ENCODE data around the gene BLVRA.
"Not testable (repeated sequence)": the region's sequence is repeated elsewhere in the genome, so short reads cannot be mapped to it uniquely, and the experiment has no call there.

BLVRA gene

DNA sequence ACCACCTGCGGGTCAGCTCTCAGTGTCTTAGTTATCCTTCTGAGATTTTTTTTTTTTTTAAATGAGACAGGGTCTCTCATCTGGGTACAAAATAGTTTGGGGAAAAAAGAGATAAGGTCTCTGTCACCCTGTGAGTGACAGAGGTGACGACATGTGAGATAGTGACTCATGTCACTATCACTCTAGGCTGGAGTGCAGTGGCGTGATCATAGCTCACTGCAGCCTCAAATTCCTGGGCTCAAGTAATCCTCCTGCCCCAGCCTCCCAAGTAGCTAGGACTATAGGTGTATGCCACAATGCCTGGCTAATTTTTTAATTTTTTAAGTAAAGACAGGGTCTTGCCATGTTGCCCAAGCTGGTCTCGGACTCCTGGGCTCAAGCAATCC, 10.4 kb downstream of the BLVRA start:
- DNase-seq (ENCODE audit: low read depth in 1 of 2, low spot score in 1 of 2) = no peak

DNA sequence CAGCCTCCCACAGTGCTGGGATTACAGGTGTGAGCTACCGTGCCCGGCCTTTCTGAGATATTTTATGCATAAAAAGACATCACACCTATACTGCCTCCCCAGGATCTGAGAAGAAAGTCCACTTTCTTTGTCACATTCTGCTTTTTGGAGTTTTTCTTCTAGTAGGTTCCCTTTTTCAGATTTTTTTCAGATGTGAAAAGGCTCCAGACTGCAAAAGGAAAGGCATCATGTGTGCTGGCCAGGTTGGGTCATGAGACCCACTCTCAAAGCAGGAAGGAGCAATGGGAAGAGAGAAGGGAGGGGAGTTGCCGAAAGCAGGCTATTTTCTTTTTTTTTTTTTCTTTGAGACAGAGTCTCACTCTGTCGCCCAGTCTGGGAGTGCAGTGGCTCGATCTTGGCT, 10.8 kb downstream of the BLVRA start:
- DNase-seq (ENCODE audit: low read depth in 1 of 2, low spot score in 1 of 2) = no peak

DNA sequence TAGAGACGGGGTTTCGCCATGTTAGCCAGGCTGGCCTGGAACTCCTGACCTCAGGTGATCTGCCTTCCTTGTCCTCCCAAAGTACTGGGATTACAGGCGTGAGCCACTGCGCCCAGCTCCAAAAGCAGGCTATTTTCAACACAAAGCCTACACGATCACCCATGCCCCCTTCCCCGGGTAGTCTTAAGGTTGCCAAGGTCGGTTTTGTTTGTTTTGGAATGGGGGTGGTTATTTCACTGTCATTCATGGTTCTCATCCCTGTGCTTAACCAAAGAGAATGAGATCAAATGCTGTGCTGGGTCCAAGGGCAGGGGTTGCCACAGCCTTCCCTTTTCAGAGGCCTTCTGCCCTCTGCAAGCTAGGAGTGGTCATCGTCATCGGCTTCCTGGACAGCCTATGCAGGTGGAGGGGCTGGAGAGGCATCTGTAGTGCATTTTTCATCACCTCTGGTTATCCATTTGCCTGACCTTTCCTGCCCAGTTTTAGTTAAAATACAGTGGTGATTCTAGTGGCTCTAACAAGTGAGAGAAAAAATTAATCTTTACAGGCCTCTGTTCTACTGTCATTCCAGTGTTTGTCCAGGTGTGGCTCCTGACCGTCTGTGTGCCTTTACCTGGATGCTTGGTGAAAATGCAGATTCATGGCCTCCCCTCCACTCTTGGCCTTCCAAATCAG, 11.4 kb downstream of the BLVRA start:
- no peak for DNase-seq (ENCODE audit: low read depth in 1 of 2, low spot score in 1 of 2)

DNA sequence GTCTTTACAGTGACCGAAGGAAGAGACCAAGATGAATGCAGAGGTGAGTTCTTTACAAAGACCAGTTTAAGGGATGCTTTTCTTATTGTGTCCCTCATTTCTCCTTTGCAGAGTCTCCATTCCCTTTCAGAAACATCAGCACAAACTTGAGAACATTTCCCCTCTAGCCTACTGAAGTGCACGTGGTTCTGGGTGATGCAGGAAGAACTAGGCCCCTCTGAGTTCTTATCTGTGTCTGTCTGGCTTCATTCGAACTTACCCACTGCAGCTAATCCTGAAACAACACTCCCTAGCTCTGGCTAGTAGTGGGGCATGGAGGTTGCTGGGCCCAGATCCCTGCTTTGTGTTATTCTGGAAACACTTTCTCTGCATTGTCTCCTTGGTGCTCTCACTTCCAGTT, 12.6 kb downstream of the BLVRA start:
- no peak for DNase-seq (ENCODE audit: low read depth in 1 of 2, low spot score in 1 of 2)

DNA sequence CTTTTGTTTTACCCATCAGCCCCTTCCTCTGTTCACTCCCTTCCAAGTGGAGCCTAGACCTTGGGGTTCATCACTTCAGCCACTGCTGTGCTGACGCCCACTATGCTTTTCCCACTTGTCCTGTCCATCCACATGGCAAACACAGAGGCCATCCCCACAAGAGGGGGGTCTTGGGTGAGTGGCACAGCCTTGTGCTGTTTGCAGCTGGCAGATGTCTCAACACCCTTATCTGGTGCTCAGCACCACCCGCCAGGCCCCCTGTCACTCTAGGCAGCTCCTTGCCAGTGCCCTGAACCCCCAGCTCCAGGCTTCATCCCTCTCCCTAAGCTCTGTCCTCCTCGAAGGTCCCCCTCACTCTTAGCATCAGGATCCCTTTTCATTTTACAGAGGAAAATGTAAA, 13.1 kb downstream of the BLVRA start:
- no peak for DNase-seq (ENCODE audit: low read depth in 1 of 2, low spot score in 1 of 2)

DNA sequence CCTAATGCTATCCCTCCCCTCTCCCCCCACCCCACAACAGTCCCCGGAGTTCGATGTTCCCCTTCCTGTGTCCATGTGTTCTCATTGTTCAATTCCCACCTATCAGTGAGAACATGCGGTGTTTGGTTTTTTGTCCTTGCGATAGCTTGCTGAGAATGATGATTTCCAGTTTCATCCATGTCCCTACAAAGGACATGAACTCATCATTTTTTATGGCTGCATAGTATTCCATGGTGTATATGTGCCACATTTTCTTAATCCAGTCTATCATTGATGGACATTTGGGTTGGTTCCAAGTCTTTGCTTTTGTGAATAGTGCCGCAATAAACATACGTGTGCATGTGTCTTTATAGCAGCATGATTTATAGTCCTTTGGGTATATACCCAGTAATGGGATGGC, 14.8 kb downstream of the BLVRA start:
- not testable (repeated sequence) for DNase-seq (ENCODE audit: low read depth in 1 of 2, low spot score in 1 of 2)

DNA sequence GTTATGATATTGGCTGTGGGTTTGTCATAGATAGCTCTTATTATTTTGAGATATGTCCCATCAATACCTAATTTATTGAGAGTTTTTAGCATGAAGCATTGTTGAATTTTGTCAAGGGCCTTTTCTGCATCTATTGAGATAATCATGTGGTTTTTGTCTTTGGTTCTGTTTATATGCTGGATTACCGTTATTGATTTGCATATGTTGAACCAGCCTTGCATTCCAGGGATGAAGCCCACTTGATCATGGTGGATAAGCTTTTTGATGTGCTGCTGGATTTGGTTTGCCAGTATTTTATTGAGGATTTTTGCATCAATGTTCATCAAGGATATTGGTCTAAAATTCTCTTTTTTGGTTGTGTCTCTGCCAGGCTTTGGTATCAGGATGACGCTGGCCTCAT, 16.8 kb downstream of the BLVRA start:
- not testable (repeated sequence) for DNase-seq (ENCODE audit: low read depth in 1 of 2, low spot score in 1 of 2)

DNA sequence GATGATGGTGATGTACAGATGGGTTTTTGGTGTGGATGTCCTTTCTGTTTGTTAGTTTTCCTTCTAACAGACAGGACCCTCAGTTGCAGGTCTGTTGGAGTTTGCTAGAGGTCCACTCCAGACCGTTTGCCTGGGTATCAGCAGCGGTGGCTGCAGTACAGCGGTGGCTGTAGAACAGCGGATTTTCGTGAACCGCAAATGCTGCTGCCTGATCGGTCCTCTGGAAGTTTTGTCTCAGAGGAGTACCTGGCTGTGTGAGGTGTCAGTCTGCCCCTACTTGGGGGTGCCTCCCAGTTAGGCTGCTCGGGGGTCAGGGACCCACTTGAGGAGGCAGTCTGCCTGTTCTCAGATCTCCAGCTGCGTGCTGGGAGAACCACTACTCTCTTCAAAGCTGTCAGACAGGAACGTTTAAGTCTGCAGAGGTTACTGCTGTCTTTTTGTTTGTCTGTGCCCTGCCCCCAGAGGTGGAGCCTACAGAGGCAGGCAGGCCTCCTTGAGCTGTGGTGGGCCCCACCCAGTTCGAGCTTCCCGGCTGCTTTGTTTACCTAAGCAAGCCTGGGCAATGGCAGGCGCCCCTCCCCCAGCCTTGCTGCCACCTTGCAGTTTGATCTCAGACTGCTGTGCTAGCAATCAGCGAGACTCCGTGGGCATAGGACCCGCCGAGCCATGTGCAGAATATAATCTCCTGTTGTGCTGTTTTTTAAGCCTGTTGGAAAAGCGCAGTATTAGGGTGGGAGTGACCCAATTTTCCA, 20.0 kb downstream of the BLVRA start:
- not testable (repeated sequence) for DNase-seq (ENCODE audit: low read depth in 1 of 2, low spot score in 1 of 2)

DNA sequence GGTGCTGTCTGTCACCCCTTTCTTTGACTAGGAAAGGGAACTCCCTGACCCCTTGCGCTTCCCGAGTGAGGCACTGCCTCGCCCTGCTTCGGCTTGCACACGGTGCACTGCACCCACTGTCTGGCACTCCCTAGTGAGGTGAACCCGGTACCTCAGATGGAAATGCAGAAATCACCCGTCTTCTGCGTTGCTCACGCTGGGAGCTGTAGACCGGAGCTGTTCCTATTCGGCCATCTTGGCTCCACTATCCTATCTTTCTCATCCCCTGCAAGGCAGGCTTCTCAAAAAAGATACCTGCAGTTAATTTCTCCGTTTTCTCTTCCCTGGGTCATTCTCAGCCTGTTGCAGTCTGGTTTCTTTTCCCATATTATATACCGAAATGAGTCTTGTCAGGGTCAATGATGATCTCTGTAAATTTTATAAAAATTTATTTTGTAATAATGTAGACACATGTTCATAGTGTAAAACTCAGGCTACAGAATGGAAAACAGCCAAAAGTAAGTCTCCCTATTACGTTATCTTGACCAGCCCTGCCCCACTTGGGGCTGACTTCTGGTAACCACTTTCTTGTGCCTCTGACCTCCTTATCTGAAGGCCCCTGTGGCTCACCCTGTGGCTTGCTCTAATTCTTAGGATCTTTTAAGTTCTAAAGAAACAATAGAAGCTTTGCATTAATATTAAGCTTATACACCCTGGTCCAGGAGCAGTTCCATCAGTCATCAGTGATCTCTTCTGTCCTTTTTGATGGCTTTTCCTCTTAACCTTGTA, 20.7 kb downstream of the BLVRA start:
- no peak for DNase-seq (ENCODE audit: low read depth in 1 of 2, low spot score in 1 of 2)

DNA sequence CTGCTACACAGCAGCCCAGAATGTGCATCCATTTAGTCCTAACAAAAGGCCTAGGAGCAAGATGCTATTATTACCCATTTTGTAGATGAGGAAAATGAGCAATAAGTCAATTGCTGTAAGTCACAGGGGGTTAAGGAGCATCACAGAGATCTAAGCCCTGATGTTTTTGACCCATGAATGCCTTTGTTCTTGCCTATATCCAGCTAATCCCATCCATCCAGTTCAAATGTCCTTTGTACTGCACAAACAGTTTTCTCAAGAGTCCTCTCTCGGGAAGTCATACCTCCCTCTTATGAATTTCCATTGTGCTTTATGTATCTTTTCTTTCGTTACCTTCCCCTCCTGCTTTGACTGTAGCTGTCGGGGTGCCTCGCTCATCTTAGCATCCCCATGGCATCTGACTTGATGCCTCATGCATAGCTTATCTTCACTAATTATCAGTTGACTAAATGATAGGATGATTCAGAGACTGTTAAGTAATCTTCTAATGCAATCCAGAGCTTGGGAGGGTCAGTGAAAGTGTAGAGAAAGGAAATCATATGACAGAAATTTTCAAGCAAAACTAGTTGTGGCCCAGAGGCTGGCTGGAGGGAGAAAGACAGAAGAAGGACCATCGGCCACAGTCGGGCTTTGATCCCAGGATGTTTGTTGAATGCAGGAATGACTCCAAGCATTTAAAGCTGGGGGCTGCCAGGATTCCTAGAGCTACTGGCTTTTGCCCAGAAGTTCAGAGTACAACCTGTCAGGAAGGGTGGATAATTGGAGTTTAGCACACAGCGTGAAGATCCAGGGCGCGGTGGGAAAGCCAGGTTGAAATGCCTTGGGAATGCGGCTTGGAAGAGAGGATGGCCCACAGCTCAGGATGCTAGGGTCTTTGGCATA, 23.5 kb downstream of the BLVRA start:
- DNase-seq (ENCODE audit: low read depth in 1 of 2, low spot score in 1 of 2) = no peak

DNA sequence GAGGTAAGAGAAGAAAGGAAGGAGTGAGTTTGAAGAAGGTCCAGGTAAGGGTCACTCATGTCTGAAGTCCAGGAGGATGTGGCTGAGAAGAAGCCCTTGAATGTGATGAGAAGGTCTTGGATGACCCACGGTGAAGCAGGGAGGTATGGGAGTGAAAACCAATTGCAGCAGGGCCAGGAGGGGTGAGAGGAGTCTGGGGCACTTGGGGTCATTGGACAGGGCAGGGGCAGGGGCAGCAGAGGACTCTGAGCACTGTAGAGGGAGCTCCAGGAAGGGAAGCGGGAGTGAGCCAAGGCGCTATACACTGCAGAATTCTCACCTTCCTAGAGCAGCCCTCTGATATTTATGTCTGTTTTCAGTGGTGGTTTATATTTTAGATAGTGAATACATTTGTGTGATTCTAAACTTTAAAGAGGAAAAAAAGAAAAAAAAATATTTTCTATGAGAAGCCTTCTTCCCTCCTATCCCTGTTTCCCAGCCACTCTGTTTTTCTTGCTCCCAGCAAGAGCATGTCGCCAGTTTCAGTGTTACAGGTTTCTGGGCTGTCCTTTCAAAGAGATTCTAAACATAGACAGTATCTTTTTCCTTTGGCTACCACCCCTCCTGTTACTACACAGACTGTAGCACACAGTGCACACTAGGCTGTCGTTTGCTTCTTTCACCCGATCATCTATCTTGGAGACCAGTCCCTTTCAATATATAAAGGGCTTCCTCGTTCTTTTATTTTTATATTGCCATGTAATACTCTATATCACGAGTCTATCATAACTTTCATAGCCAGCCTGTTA, 24.5 kb downstream of the BLVRA start:
- no peak for DNase-seq (ENCODE audit: low read depth in 1 of 2, low spot score in 1 of 2)

DNA sequence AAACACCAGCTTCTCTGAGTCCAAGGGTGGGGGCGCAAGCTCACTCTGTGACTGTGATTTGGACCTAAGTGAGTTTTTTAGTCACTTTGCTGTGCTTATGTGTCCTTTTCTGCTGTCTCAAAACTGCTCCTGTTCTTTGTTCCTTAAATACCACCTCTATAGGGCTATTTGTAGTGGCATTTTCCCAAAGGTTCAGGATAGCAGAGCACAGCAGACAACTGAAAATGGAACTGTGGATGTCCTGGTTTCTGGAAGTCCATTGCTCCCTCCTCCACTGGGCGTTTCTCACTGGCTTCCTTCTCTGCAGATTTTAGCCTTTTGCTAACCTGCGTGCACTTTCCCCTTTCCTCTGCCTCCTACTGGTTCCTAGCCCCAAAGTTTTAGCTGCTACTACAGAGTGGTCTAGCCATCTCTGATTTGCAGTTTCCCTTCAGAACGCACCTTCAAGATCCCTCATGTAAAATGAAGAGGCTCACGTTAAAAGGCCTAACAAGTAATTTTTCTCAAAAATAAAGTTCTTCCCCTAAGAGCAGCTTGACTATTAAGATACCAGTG, 25.6 kb downstream of the BLVRA start:
- DNase-seq (ENCODE audit: low read depth in 1 of 2, low spot score in 1 of 2) = no peak

DNA sequence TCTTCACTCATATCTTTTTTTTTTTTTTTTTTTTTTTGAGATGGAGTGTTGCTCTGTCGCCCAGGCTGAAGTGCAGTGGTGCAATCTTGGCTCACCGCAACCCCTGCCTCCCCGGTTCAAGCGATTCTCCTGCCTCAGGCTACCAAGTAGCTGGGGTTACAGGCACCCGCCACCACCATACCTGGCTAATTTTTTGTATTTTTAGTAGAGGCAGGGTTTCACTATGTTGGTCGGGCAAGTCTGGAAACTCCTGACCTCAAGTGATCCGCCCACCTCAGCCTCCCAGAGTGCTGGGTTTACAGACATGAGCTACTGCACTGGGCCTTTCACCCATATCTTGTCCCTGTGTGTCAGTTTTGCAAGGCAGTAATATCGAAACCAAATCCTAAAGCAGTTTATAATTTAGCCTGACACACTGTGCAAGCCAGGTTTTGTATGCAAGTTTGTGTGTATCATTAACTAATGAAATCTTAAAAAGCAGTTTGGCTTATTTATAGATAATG, 26.2 kb downstream of the BLVRA start:
- DNase-seq (ENCODE audit: low read depth in 1 of 2, low spot score in 1 of 2) = peak in 1 of 2 donors; percentile 9

DNA sequence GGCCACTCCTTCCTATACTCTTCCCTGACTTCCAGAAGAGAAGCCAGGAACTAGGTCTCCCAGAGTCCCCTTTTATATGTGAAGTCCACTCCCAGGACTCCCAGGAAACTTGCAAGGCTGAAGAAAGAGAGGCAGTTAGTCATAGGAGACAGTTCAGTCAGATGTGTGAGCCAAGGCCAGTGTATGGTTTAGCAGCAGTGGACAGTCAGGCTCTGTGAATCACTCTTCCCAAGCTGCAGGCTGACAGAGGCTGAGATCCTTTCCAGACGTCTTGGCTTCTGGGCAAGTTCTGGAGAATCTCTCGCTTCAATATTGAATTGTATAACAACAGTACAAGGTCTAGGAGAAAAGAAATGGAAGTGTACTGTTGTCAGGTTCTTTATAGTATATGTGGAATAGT, 26.9 kb downstream of the BLVRA start:
- no peak for DNase-seq (ENCODE audit: low read depth in 1 of 2, low spot score in 1 of 2)

DNA sequence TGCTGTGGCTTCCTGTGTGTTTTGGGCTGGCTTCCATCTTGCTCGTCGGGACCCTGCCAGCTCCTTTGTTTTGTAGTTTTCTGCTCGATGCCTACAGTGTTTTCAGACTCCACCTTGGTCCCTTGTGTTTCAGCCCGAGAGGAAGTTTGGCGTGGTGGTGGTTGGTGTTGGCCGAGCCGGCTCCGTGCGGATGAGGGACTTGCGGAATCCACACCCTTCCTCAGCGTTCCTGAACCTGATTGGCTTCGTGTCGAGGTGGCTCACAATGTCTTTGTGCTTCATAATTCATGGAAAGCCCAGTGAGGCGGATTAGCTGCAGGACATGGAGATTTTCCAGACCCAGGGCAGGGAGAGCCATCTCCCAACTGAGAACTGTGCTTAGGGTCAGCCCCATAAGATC, 29.3 kb downstream of the BLVRA start:
- DNase-seq (ENCODE audit: low read depth in 1 of 2, low spot score in 1 of 2) = no peak

DNA sequence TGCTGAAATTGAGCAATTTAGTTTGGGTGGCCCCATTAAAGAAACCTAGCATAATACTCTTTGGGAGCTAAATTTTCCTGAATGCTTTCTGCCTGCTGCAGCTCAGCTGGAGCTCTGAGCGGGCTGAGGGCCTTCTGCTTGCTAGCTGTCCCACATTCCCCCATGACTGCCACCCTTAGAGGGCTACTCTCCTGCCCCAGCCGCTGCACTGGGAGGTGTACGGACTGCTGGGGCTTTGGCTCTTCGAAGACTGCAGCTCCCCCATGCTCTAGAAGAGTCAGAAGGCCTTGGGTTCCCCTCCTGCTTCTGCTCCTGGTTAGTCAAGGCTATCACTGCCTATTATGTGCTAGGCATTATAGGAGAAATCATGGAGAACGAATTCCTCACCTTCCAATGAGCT, 31.5 kb downstream of the BLVRA start:
- DNase-seq (ENCODE audit: low read depth in 1 of 2, low spot score in 1 of 2) = no peak

DNA sequence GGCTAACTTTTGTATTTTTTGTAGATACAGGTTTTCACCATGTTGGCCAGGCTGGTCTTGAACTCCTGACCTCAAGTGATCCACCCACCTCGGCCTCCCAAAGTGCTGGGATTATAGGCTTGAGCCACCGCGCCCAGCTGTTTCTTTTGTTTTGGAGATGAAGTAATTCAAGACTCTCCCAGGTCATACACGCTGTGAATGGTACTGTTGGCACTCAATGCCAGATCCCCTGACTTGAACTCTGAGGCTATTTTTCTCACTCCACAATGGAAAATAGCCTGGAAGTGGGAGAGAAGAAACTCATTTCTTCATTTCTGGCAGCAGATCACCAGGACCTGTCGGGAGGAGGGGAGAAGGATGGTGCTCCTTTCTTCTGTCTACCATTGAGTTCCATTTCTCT, 32.4 kb downstream of the BLVRA start:
- DNase-seq (ENCODE audit: low read depth in 1 of 2, low spot score in 1 of 2) = no peak

DNA sequence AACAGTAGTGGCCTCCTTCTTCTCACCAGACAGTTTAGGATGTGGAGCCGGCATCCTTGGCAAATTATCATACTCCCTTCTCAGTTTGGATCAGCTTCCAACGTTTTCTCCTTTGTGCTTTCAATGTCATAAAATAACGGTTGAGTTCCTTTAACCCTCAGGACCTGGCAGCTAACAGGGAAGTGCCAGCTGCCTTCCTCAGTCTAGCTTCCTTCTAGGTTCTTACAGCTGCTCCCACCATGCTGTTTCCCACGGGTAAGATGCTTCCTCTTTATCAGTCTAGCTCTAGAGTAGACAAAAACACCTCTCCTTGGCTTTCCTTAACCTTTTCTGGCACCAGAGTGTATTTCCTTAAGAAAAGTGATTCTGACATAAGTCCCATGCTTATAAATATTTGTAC, 33.2 kb downstream of the BLVRA start:
- DNase-seq (ENCODE audit: low read depth in 1 of 2, low spot score in 1 of 2) = no peak

DNA sequence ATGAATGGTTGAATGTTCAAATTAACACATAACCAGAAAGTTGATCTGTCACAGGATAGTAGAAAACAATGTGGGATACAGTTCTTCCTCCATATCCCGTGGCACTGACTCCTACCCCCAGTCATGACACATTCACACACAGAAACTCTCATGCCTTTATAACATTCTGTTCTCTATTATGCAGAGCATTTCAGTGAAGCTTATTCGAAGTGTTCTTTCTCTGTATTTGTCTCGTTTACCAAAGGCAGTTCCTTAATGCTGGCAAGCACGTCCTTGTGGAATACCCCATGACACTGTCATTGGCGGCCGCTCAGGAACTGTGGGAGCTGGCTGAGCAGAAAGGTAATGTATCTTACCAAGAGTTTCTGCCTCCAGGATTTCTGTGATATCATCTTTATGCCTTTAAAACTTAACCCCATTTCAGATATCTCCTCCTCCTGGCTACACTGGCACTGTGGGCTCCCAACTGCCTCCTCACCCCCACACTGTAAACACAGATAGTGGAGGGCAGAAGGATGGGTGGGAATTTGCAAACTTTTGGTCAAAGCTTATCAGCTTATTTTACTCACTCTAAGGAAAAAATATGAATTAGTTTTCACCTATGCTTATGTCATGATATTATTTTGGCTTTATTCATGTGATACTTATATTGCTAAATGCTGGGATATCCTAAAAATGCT, 34.1 kb downstream of the BLVRA start:
- DNase-seq (ENCODE audit: low read depth in 1 of 2, low spot score in 1 of 2) = no peak

Data from stimulated activated CD4-positive, alpha-beta T cell treated with anti-CD3 and anti-CD28 coated beads, Interleukin-15, amount 100 ng/mL, for 1 hour (primary cell).